ENCODE measurements around the gene ZMPSTE24.

GRCh38 chr1:40248412-40248811 lies 9.6 kb upstream of the ZMPSTE24 start:
- TF ChIP-seq CTCF (optimal IDR thresholded peaks at IDR 0.05 in 1 of 3, IDR thresholded peaks at IDR 0.05 in 1 of 3, conservative IDR thresholded peaks at IDR 0.05 in 1 of 3; ENCODE audit: extremely low read depth in 1 of 3, insufficient read depth in 2 of 3, low read length in 3 of 3) (no peak), EZH2 (IDR thresholded peaks at IDR 0.05; ENCODE audit: low read length) (no peak)
